Panc1 (cell line): ENCODE measurements around the gene ACP2. TPM values are rescaled to one million over a fixed set of nuclear protein-coding genes. Genes with fewer than 3 reads are reported as not detected.

ENCODE experiments used
- ATAC-seq: fragments of 200-7000 bp; cut with Tn5 transposase; 2 replicates; pipeline ENCODE4 v1.9.1; 2020; ENCODE audit warnings: mild to moderate bottlenecking, moderate library complexity
- BruUV-seq: library from RNA; stranded (reverse); fragments of 400-500 nt; replicated peaks from 2 replicates; lab custom pipeline; 2021; lab: Mats Ljungman, UMichigan
- CTCF ChIA-PET: fragments of 300-600 bp; sonication (Branson Sonifier 250); formaldehyde crosslinking; loops from one replicate; lab custom pipeline; 2022; ENCODE audit warnings: antibody characterized with exemption; lab: Charles Lee
- POLR2A ChIA-PET: fragments of 300-600 bp; sonication (Branson Sonifier 250); formaldehyde crosslinking; loops from one replicate; lab custom pipeline; 2022; ENCODE audit warnings: antibody characterized with exemption; lab: Charles Lee
- DNase-seq: peaks from one replicate; pipeline ENCODE4 v3.0.0-alpha.2; 2010; ENCODE audit warnings: low read depth, low spot score
- H3K27ac ChIP-seq: 2 replicates; pipeline ENCODE4 v1.5.1; 2011; ENCODE audit warnings: mild to moderate bottlenecking, low read length, inconsistent platforms
- H3K27me3 ChIP-seq: fragments of 200-500 bp; sonication (Bioruptor generic); 2 replicates; pipeline ENCODE4 v1.6.0; 2014; ENCODE audit warnings: low read length, inconsistent platforms; ENCODE audit not compliant: control insufficient read depth, insufficient read depth
- H3K36me3 ChIP-seq: fragments of 200-500 bp; sonication (Bioruptor generic); 2 replicates; pipeline ENCODE4 v1.5.1; 2014; ENCODE audit warnings: inconsistent platforms, mild to moderate bottlenecking, low read length, moderate library complexity; ENCODE audit not compliant: control insufficient read depth, insufficient read depth
- H3K4me1 ChIP-seq: 2 replicates; pipeline ENCODE4 v1.5.1; 2011; ENCODE audit warnings: inconsistent platforms, mild to moderate bottlenecking, low read length, moderate library complexity; ENCODE audit not compliant: control insufficient read depth, insufficient read depth
- H3K4me3 ChIP-seq, 2 experiments: 2 replicates each; pipeline ENCODE4 v1.5.1; 2011 to 2012; ENCODE audit warnings: low read depth in 2 of 2, low read length in 2 of 2, mild to moderate bottlenecking in 2 of 2, inconsistent platforms in 1 of 2, moderate library complexity in 1 of 2
- H3K9me3 ChIP-seq: fragments of 200-500 bp; sonication (Bioruptor generic); 2 replicates; pipeline ENCODE4 v1.5.1; 2014; ENCODE audit warnings: low read depth, mild to moderate bottlenecking, inconsistent platforms, low read length, moderate library complexity; ENCODE audit not compliant: control insufficient read depth, insufficient read depth
- POLR2AphosphoS5 ChIP-seq: IDR thresholded peaks from 2 replicates; pipeline ENCODE4 v1.6.1; 2012; ENCODE audit warnings: mild to moderate bottlenecking, low read depth, low read length, moderate library complexity
- SIN3A ChIP-seq: IDR thresholded peaks from 2 replicates; pipeline ENCODE4 v1.6.1; 2012; ENCODE audit warnings: low read depth, mild to moderate bottlenecking, low read length, moderate library complexity, borderline replicate concordance; ENCODE audit not compliant: insufficient read depth
- TCF7L2 ChIP-seq: IDR thresholded peaks from 2 replicates; pipeline ENCODE4 v1.6.1; 2011; ENCODE audit warnings: mild to moderate bottlenecking, low read depth, low read length, inconsistent platforms
- in situ Hi-C: cut with HindIII; loops from 2 replicates; pipeline ENCODE4 v1.10.0; 2016; ENCODE audit warnings: low sequenced_read_pairs, low pct_unique_long_range_greater_than_20kb
- intact Hi-C: fragments of 100-400 bp; cut with micrococcal nuclease; formaldehyde crosslinking; loops from one replicate; pipeline ENCODE4 v1.10.0; 2022; ENCODE audit not compliant: unreplicated experiment
- total RNA-seq: library from RNA; stranded (reverse); gene quantifications from one replicate; pipeline ENCODE4 v1.2.1, GENCODE V29; 2021; ENCODE audit not compliant: unreplicated experiment
- TF ChIP-seq, protein P1 (sequence below): fragments of 450-650 bp; IDR thresholded peaks from 2 replicates; pipeline ENCODE4 v1.5.1; 2017; ENCODE audit warnings: mild to moderate bottlenecking
- TF ChIP-seq, protein P2 (sequence below), 2 experiments: IDR thresholded peaks; 2 replicates each; pipeline ENCODE4 v1.6.1; 2011 to 2012; ENCODE audit warnings: low read depth in 2 of 2, control low read depth in 1 of 2, low read length in 1 of 2, mild to moderate bottlenecking in 1 of 2, moderate library complexity in 1 of 2; ENCODE audit not compliant: insufficient read depth in 1 of 2

The ACP2 gene
- total RNA-seq, 1 experiment from 2014 or later: 28.4 TPM

DNA sequence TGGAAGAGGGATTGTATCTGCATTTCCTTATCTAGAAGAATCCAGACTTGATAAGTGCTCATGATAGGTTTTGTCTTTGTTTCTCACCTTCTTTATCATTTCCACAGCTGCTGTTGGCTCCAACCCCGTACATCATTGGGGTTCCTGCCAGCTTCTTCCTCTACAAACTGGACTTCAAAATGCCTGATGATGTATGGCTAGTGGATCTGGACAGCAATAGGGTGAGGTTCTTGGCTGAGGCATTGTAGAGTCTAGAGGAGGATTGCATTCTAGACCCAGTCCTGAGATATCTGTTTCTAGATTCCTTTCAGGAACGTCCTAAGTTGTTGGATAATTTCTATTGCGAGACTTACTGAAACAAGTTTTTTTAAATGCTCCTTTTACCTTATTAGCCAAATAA is 29.4 kb upstream of the ACP2 start:
- Histone ChIP-seq H3K36me3 (peaks cover 30% of the 10 kb centered on the region), H3K27me3 (no peaks in the 10 kb centered on the region), H3K4me1 (no peaks in the 10 kb centered on the region), H3K4me3 (no peak overlapping the region), H3K27ac (no peak overlapping the region), H3K9me3 (no peaks in the 10 kb centered on the region)
- ATAC-seq (no peak), DNase-seq (no peak)
- ChIA-PET POLR2A (no interaction called here), CTCF (no interaction called here)
- TF ChIP-seq, protein P1, sequence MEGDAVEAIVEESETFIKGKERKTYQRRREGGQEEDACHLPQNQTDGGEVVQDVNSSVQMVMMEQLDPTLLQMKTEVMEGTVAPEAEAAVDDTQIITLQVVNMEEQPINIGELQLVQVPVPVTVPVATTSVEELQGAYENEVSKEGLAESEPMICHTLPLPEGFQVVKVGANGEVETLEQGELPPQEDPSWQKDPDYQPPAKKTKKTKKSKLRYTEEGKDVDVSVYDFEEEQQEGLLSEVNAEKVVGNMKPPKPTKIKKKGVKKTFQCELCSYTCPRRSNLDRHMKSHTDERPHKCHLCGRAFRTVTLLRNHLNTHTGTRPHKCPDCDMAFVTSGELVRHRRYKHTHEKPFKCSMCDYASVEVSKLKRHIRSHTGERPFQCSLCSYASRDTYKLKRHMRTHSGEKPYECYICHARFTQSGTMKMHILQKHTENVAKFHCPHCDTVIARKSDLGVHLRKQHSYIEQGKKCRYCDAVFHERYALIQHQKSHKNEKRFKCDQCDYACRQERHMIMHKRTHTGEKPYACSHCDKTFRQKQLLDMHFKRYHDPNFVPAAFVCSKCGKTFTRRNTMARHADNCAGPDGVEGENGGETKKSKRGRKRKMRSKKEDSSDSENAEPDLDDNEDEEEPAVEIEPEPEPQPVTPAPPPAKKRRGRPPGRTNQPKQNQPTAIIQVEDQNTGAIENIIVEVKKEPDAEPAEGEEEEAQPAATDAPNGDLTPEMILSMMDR: no peak
- TF ChIP-seq TCF7L2 (no peak), SIN3A (no peak), POLR2AphosphoS5 (no peak)
- TF ChIP-seq, protein P2, sequence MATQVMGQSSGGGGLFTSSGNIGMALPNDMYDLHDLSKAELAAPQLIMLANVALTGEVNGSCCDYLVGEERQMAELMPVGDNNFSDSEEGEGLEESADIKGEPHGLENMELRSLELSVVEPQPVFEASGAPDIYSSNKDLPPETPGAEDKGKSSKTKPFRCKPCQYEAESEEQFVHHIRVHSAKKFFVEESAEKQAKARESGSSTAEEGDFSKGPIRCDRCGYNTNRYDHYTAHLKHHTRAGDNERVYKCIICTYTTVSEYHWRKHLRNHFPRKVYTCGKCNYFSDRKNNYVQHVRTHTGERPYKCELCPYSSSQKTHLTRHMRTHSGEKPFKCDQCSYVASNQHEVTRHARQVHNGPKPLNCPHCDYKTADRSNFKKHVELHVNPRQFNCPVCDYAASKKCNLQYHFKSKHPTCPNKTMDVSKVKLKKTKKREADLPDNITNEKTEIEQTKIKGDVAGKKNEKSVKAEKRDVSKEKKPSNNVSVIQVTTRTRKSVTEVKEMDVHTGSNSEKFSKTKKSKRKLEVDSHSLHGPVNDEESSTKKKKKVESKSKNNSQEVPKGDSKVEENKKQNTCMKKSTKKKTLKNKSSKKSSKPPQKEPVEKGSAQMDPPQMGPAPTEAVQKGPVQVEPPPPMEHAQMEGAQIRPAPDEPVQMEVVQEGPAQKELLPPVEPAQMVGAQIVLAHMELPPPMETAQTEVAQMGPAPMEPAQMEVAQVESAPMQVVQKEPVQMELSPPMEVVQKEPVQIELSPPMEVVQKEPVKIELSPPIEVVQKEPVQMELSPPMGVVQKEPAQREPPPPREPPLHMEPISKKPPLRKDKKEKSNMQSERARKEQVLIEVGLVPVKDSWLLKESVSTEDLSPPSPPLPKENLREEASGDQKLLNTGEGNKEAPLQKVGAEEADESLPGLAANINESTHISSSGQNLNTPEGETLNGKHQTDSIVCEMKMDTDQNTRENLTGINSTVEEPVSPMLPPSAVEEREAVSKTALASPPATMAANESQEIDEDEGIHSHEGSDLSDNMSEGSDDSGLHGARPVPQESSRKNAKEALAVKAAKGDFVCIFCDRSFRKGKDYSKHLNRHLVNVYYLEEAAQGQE (IDR thresholded peaks at IDR 0.05; ENCODE audit: insufficient read depth in 1 of 2, low read depth in 2 of 2, low read length in 1 of 2): no peak
- intact Hi-C loops (no loop called here), in situ Hi-C loops (no loop called here)
- no TSS peak for BruUV-seq

DNA sequence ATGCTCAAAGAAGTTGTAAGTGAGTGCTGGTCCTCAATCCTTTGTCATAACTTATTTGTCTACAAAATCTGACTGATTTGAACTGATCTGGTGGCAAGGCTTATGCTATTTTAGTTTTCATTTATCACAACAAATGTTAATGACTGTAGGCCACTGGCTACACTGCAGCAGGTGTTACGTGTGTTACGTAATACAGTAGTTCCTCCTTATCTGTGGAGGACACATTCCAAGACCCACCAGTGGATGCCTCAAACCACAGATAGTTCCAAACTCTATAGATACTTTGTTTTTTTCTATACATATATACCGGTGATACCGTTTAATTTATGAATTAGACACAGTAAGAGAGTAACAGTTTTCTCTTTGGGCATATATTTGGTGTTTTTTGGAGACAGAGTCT is 28.3 kb upstream of the ACP2 start:
- ATAC-seq (no peak), DNase-seq (no peak)
- H3K4me1 ChIP-seq: peaks cover 1% of the 10 kb centered on the region; the same call in 1 of the 2 replicates
- H3K9me3 ChIP-seq: no peaks in the 10 kb centered on the region
- intact Hi-C loops (no loop called here), in situ Hi-C loops (no loop called here)
- no peaks in the 10 kb centered on the region for H3K27me3 ChIP-seq
- peaks cover 22% of the 10 kb centered on the region for H3K36me3 ChIP-seq
- BruUV-seq: no TSS peak
- H3K4me3 ChIP-seq: no peak overlapping the region
- TF ChIP-seq SIN3A (no peak), POLR2AphosphoS5 (no peak), TCF7L2 (no peak)
- TF ChIP-seq, protein P2 (IDR thresholded peaks at IDR 0.05; ENCODE audit: insufficient read depth in 1 of 2, low read depth in 2 of 2, low read length in 1 of 2): no peak
- TF ChIP-seq, protein P1: no peak
- no peak overlapping the region for H3K27ac ChIP-seq
- ChIA-PET POLR2A (no interaction called here), CTCF (no interaction called here)
